Thyroid gland (tissue), 4 donors: ENCODE results near the gene BANP. TPM values are rescaled to one million over a fixed set of nuclear protein-coding genes. Genes with fewer than 3 reads are reported as not detected.
"Not testable (repeated sequence)": the region's sequence is repeated elsewhere in the genome, so short reads cannot be mapped to it uniquely, and the experiment has no call there.

Experiments used
- DNase-seq, 2 donors: peaks; one replicate each; pipeline ENCODE4 v3.0.0-alpha.2; 2019
- H3K27ac ChIP-seq, 3 donors: fragments of 200-600 bp; sonication (generic); 1 replicate in 2 of 3; 2 replicates in 1 of 3; pipeline ENCODE4 v1.5.1; 2016 to 2019; ENCODE audit warnings: mild to moderate bottlenecking in 1 of 3, moderate library complexity in 1 of 3
- H3K27me3 ChIP-seq: fragments of 200-600 bp; sonication (generic); one replicate; pipeline ENCODE4 v1.5.1; 2019
- H3K36me3 ChIP-seq, 2 donors: fragments of 200-600 bp; sonication (generic); one replicate each; pipeline ENCODE4 v1.5.1; 2016 to 2019
- H3K4me1 ChIP-seq, 2 donors: fragments of 200-600 bp; sonication (generic); one replicate each; pipeline ENCODE4 v1.5.1; 2017 to 2019
- H3K4me3 ChIP-seq, 3 donors: fragments of 200-600 bp; sonication (generic); replicated peaks in 1 of 3; 1 replicate in 2 of 3; 2 replicates in 1 of 3; pipeline ENCODE4 v1.5.1; 2016; ENCODE audit warnings: mild to moderate bottlenecking in 1 of 3
- H3K9me3 ChIP-seq: fragments of 200-600 bp; sonication (generic); one replicate; pipeline ENCODE4 v1.5.1; 2017
- CTCF ChIP-seq, 6 experiments: fragments of 200-600 bp in 3 of 6; fragments of 450-650 bp in 3 of 6; sonication (generic) in 3 of 6; IDR thresholded peaks; one replicate each; pipeline ENCODE4 v1.5.1; 2016 to 2019; ENCODE audit warnings: antibody characterized with exemption in 6 of 6, mild to moderate bottlenecking in 2 of 6, inconsistent platforms in 1 of 6, moderate library complexity in 1 of 6
- POLR2A ChIP-seq, 2 donors: fragments of 450-650 bp; IDR thresholded peaks; one replicate each; pipeline ENCODE4 v1.6.1; 2017; ENCODE audit warnings: antibody characterized with exemption in 2 of 2, mild to moderate bottlenecking in 2 of 2, moderate library complexity in 1 of 2
- WGBS, 2 donors: methylation state at CpG; one replicate each; pipeline ENCODE4 v1.1.5; 2017; 5-methylcytosine and 5-hydroxymethylcytosine counted together
- intact Hi-C: fragments of 100-400 bp; cut with DNase I; formaldehyde crosslinking; loops from one replicate; pipeline ENCODE4 v1.15.1; 2023
- small RNA-seq: library from RNA; depleted of rRNA; stranded (forward); fragments of <200 nt; gene quantifications from one replicate; pipeline ENCODE3, GENCODE V24; 2016
- total RNA-seq, 4 donors: library from RNA; depleted of rRNA; stranded (reverse); fragments of >200 nt; gene quantifications; one replicate each; pipeline ENCODE4 v1.2.3, GENCODE V29; 2016

The BANP gene
- total RNA-seq, 4 donors from 2014 or later = 22.8 to 42.7 (median 29.8) TPM

GRCh38 chr16:88120812-88121211, 169.6 kb downstream of the BANP start:
- Histone ChIP-seq H3K27ac (no peak overlapping the region), H3K4me3 (no peak overlapping the region), H3K4me1 (no peaks in the 10 kb centered on the region), H3K36me3 (no peaks in the 10 kb centered on the region), H3K9me3 (no peaks in the 10 kb centered on the region), H3K27me3 (no peaks in the 10 kb centered on the region)
- 89 to 96% methylated on average over 1 to 8 of the region's 18 CpGs for WGBS, 2 donors
- DNase-seq = no peak
- intact Hi-C loops = no loop called here
- TF ChIP-seq CTCF (IDR thresholded peaks at IDR 0.05) = no peak
- TF ChIP-seq POLR2A (IDR thresholded peaks at IDR 0.05) = no peak

DNA sequence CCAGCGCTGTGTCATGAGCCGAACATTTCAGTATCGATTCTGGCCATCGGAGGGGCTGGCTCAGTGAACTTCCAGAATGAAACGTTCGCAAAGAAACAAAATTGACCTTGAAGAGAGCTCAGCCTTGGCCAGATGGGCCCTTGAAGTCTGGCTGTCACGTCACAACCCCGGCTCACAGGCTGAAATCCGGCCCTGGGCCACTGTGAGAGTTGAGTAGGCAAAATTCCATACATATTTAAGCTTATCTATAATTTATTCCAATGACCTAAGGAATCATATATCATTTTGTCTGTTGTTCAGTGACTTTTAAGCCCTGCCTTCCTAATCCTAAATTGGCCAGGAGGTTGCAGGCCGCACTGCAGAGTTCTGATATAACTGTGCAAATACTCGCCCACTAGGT, 170.2 kb downstream of the BANP start:
- DNase-seq, intact Hi-C loops: not testable (repeated sequence)

GRCh38 chr16:88121886-88122580, 170.8 kb downstream of the BANP start:
- 93 to 96% methylated on average over 42 of the region's 42 CpGs for WGBS, 2 donors
- DNase-seq = no peak

More for the DNA sequence above, 170.2 kb downstream of the BANP start:
- not testable (repeated sequence) for H3K4me3 ChIP-seq, H3K9me3 ChIP-seq, H3K4me1 ChIP-seq, H3K27ac ChIP-seq, H3K36me3 ChIP-seq, H3K27me3 ChIP-seq
- 73% methylated on average over 11 of the region's 11 CpGs for WGBS, 2 donors

More at GRCh38 chr16:88121886-88122580, 170.8 kb downstream of the BANP start:
- no peak overlapping the region for H3K4me3 ChIP-seq
- intact Hi-C loops = no loop called here
- H3K27me3 ChIP-seq = no peaks in the 10 kb centered on the region
- H3K9me3 ChIP-seq = no peaks in the 10 kb centered on the region
- no peaks in the 10 kb centered on the region for H3K36me3 ChIP-seq
- TF ChIP-seq CTCF (IDR thresholded peaks at IDR 0.05) = no peak
- no peak for TF ChIP-seq POLR2A (IDR thresholded peaks at IDR 0.05)
- H3K4me1 ChIP-seq = no peaks in the 10 kb centered on the region
- H3K27ac ChIP-seq = no peak overlapping the region

Small RNA genes within 50 kb of the gene (small RNA-seq; reads per million reads assigned to genes)
- not detected for gene AC127455.1

Other genes starting within 250 kb of the BANP start
- gene KLHDC4, start 185.4 kb upstream of the BANP start, total RNA-seq = 10 to 100 TPM; 19.9 to 40.9 (median 30.3) TPM
- gene SLC7A5, start 81.9 kb upstream of the BANP start, total RNA-seq = 1 to 10 TPM; 1.1 to 5.2 (median 2.2) TPM
- not detected for gene CA5A, start 14.9 kb upstream of the BANP start, total RNA-seq